ENCODE data around the gene TUBG1.

- TF ChIP-seq YY1 (IDR thresholded peaks at IDR 0.05; ENCODE audit: insufficient read depth, insufficient read length): no peak
- no peak for TF ChIP-seq SUZ12 (IDR thresholded peaks at IDR 0.05; ENCODE audit: extremely low read depth, insufficient read depth, insufficient read length)
Measured at GRCh38 chr17:42642336-42642735, 32.9 kb downstream of the TUBG1 start.
